ENCODE measurements around the gene ANKRD45.
A peak's percentile ranks its signal among the peaks of the same experiment; 100 is the strongest.

ANKRD45 gene, protein sequence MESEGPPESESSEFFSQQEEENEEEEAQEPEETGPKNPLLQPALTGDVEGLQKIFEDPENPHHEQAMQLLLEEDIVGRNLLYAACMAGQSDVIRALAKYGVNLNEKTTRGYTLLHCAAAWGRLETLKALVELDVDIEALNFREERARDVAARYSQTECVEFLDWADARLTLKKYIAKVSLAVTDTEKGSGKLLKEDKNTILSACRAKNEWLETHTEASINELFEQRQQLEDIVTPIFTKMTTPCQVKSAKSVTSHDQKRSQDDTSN

DNA sequence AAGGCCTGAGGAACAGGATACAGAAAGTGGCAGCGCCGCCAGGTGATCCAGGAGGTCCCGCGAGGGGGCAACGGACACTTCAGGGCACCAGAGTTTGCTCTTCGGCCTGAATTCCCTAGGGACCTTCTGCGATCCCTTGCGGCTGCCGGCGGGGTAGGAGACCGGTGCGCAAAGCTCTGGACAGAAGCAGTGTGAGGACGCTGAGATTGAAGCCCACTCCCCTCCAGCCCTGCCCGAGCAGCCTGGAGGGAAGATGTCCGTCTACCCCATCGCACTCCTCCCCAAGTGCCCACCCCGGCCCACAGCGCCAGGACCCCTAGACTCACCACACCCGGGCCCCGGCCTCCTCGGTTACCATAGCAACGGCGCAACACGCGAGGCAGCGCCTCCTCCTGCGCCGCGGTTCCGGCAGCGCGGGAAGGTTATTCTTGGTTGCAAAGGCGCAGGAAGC lies at the start of gene ANKRD45:
Gene ANKRD45 (minus strand): TSS at position 361 of the 451 bp plus-strand sequence. CDS start 10,433 bp downstream, outside the sequence.
- no peak for DNase-seq (ENCODE audit: low read depth)
- no peak for TF ChIP-seq CTCF (IDR thresholded peaks at IDR 0.05; ENCODE audit: control insufficient read depth, insufficient read depth, low read depth, low read length, missing control alignments)
- H3K4me3 ChIP-seq (ENCODE audit: control insufficient read depth, low read depth, low read length) = peak within 1 kb of the TSS; percentile 40

DNA sequence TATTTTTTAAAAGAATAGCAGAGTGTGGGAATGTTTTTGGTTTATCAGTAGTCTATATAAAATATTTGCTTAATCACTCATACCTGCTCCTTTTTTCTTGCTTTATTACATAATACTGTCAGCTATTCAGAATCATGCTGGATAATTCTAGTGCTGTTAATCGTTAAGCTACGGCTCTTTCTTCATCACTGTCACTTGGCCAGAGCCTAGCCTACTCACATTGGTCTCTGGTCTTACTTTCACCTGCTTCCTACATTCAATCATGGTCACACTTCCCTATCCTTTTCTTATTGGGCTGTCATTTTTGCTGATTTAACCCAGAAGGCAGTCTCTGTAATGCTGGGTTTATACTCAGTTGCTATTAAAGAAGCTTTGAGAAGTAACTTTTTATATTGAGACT lies 47.6 kb upstream of the ANKRD45 start:
- DNase-seq (ENCODE audit: low read depth) = no peak
- TF ChIP-seq CTCF (IDR thresholded peaks at IDR 0.05; ENCODE audit: control insufficient read depth, insufficient read depth, low read depth, low read length, missing control alignments) = no peak
- no peak overlapping the region for H3K4me3 ChIP-seq (ENCODE audit: control insufficient read depth, low read depth, low read length)

DNA sequence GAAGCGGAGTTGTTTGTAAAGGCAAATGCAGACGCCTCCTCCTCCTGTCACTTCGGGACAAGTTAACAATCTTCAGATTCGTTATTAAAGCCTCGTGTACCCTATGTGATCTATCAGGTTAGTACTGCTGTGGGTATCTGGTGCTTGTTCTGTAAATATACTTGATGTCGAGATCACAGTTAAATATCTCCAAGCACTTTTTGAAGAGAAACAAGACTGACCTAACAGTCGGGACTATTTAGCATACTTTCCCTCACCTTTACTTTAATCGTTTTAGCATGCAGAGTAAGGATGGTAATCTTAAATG lies 45.8 kb upstream of the ANKRD45 start:
- DNase-seq (ENCODE audit: low read depth) = no peak
- H3K4me3 ChIP-seq (ENCODE audit: control insufficient read depth, low read depth, low read length) = peak overlapping the region; percentile 82
- TF ChIP-seq CTCF (IDR thresholded peaks at IDR 0.05; ENCODE audit: control insufficient read depth, insufficient read depth, low read depth, low read length, missing control alignments) = no peak

DNA sequence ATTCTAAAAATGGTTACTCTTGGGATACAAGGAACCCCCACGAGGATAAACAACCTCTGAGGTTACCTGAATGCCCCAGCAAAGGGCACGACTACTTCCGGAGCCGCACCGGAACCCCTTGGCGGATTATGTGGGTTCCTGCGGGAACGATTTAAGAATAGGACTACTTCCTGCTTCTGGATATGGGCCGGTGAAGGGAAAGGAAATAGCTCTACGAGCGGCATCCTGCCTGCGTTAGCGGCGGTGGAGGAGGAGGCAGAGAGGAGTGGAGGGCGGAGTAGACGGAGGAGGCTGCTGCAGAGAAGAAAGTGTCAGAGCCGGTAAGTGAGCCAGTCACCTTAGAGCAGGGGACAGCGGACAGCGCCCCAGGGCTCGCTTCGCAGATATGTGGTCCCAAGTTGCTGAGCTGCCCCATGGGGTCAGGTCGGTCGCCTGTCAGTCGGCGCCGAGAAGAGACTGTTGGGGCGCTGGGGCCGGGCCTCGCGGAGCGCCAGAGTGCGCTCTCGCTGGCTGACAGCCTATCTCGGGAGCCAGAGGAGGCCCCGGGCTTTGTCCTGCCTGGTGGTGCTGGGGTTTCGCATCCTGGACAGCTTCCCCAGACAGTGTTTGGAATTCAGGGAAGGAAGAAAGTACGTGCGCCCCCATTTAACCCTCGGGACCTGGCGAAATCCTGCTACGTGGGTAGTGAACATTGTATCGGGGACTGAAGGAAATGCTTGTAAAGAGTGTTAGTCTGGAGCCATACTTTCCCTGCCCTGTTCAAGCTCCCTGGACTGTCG lies 45.3 kb upstream of the ANKRD45 start, which contains the start of gene KLHL20:
Gene KLHL20 (plus strand): TSS at position 223 of the 779 bp plus-strand sequence. CDS start 1,063 bp downstream, outside the sequence.
- peak; percentile 63 for DNase-seq (ENCODE audit: low read depth)
- no peak for TF ChIP-seq CTCF (IDR thresholded peaks at IDR 0.05; ENCODE audit: control insufficient read depth, insufficient read depth, low read depth, low read length, missing control alignments)
- peak within 1 kb of the TSS; percentile 82 for H3K4me3 ChIP-seq (ENCODE audit: control insufficient read depth, low read depth, low read length)

GRCh38 chr1:173714441-173714758 lies 44.7 kb upstream of the ANKRD45 start:
- no peak for DNase-seq (ENCODE audit: low read depth)
- H3K4me3 ChIP-seq (ENCODE audit: control insufficient read depth, low read depth, low read length) = peak overlapping the region; percentile 82
- TF ChIP-seq CTCF (IDR thresholded peaks at IDR 0.05; ENCODE audit: control insufficient read depth, insufficient read depth, low read depth, low read length, missing control alignments) = no peak

GRCh38 chr1:173708787-173709186 lies 39.1 kb upstream of the ANKRD45 start:
- H3K4me3 ChIP-seq (ENCODE audit: control insufficient read depth, low read depth, low read length) = no peak overlapping the region
- no peak for DNase-seq (ENCODE audit: low read depth)
- no peak for TF ChIP-seq CTCF (IDR thresholded peaks at IDR 0.05; ENCODE audit: control insufficient read depth, insufficient read depth, low read depth, low read length, missing control alignments)
